GF-D8 (cell line): ENCODE results near the gene CH25H.
A peak's percentile ranks its signal among the peaks of the same experiment; 100 is the strongest.
"Not testable (repeated sequence)": the region's sequence is repeated elsewhere in the genome, so short reads cannot be mapped to it uniquely, and the experiment has no call there.

Experiments
- DNase-seq: peaks from one replicate; lab custom pipeline; 2025; lab: John Stamatoyannopoulos, UW

Gene CH25H

GRCh38 chr10:89207181-89207800 lies at the start of gene CH25H:
CH25H (minus strand) TSS chr10:89207317; CDS start chr10:89207292, 25 bp downstream.
- DNase-seq, result no peak

- DNase-seq, result no peak
Observed at GRCh38 chr10:89256340-89256739, 49.2 kb upstream of the CH25H start.

- DNase-seq, result no peak
Observed at GRCh38 chr10:89255793-89256192, 48.7 kb upstream of the CH25H start.

- not testable (repeated sequence) for DNase-seq
Observed at GRCh38 chr10:89255091-89255579, 48.0 kb upstream of the CH25H start.

GRCh38 chr10:89252225-89252585 lies 45.1 kb upstream of the CH25H start:
- no peak for DNase-seq

- peak; percentile 68 for DNase-seq
Observed at GRCh38 chr10:89251409-89252224, 44.5 kb upstream of the CH25H start, which contains the start of gene LIPA. LIPA (minus strand) TSS chr10:89251775; CDS start chr10:89247648, 4,127 bp downstream.

GRCh38 chr10:89250865-89251408 lies 43.8 kb upstream of the CH25H start:
- no peak for DNase-seq

- no peak for DNase-seq
Observed at GRCh38 chr10:89248990-89249389, 41.9 kb upstream of the CH25H start.

- not testable (repeated sequence) for DNase-seq
Observed at GRCh38 chr10:89247623-89248022, 40.5 kb upstream of the CH25H start.

- DNase-seq, result no peak
Observed at GRCh38 chr10:89245802-89246201, 38.7 kb upstream of the CH25H start.

- DNase-seq, result no peak
Observed at GRCh38 chr10:89242840-89243568, 35.9 kb upstream of the CH25H start.

- DNase-seq, result no peak
Observed at GRCh38 chr10:89242345-89242684, 35.2 kb upstream of the CH25H start.

GRCh38 chr10:89241486-89242344 lies 34.6 kb upstream of the CH25H start:
- no peak for DNase-seq

- no peak for DNase-seq
Observed at GRCh38 chr10:89241026-89241425, 33.9 kb upstream of the CH25H start.

GRCh38 chr10:89240519-89240918 lies 33.4 kb upstream of the CH25H start:
- DNase-seq, result no peak

GRCh38 chr10:89238956-89239644 lies 32.0 kb upstream of the CH25H start:
- DNase-seq, result no peak

- no peak for DNase-seq
Observed at GRCh38 chr10:89237849-89238248, 30.7 kb upstream of the CH25H start.

GRCh38 chr10:89236226-89236797 lies 29.2 kb upstream of the CH25H start:
- DNase-seq, result no peak

GRCh38 chr10:89235073-89235798 lies 28.1 kb upstream of the CH25H start:
- no peak for DNase-seq

- no peak for DNase-seq
Observed at GRCh38 chr10:89233033-89233432, 25.9 kb upstream of the CH25H start.
